Measurements from ENCODE around the gene PTPRE.

DNA sequence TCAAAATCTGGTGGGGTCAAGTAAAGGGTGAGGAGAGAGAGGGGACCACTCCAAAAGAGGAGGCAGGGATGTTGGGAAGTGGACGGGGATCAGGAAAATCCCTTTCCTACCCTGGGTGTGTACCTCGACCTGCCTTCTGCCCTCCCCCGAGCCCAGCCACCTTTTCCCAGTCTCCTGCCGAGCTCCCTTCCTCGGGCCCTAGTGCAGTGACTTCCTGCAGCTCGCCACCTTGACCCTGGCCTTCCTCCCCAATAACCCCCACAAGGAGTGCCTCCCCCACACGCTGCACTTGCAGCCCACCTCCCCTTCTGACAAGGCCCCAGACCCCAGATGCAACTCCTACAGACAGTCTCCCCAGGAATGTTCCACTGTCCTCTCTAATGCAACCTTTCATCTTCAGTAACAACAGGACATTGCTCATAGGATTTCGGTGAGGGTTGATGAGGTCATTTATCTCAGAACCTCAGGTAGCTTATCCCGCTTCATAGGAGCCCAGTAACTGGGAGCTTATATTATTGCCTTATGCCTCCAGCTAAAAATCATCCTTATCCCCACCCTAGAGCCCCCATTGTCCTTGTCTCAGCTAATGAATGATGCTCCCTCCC is 129.2 kb downstream of the PTPRE start:
- TF ChIP-seq POLR2AphosphoS5 (IDR thresholded peaks at IDR 0.05; ENCODE audit: low read depth, low read length) (no peak), POLR2A (IDR thresholded peaks at IDR 0.05; ENCODE audit: low read depth, low read length) (no peak)
